Lung (tissue), 12 donors: Measurements from ENCODE around the gene TRMT2A. TPM values are rescaled to one million over a fixed set of nuclear protein-coding genes. Genes with fewer than 3 reads are reported as not detected.

Experiments used
- ATAC-seq: fragments of 200-7000 bp; cut with Tn5 transposase; one replicate; pipeline ENCODE4 v1.9.1; 2020; ENCODE audit warnings: moderate number of reproducible peaks; ENCODE audit not compliant: insufficient read depth, low FRiP score
- DNase-seq, 3 donors: peaks; one replicate each; pipeline ENCODE4 v3.0.0-alpha.2; 2013 to 2017
- H3K27ac ChIP-seq, 2 donors: one replicate each; pipeline ENCODE4 v1.5.1; 2013; ENCODE audit warnings: mild to moderate bottlenecking in 2 of 2, moderate library complexity in 2 of 2, control low read depth in 1 of 2, inconsistent platforms in 1 of 2, low read depth in 1 of 2, low read length in 1 of 2
- H3K27me3 ChIP-seq, 3 donors: one replicate each; pipeline ENCODE4 v1.5.1; 2013; ENCODE audit warnings: low read length in 2 of 3; ENCODE audit not compliant: control insufficient read depth in 3 of 3, insufficient read depth in 3 of 3
- H3K36me3 ChIP-seq, 4 donors: one replicate each; pipeline ENCODE4 v1.5.1; 2013; ENCODE audit warnings: low read length in 4 of 4, mild to moderate bottlenecking in 1 of 4, moderate library complexity in 1 of 4; ENCODE audit not compliant: control insufficient read depth in 4 of 4, insufficient read depth in 4 of 4
- H3K4me1 ChIP-seq, 5 donors: one replicate each; pipeline ENCODE4 v1.5.1; 2013; ENCODE audit warnings: low read length in 5 of 5, mild to moderate bottlenecking in 2 of 5, moderate library complexity in 1 of 5; ENCODE audit not compliant: control insufficient read depth in 5 of 5, insufficient read depth in 5 of 5
- H3K4me3 ChIP-seq: one replicate; pipeline ENCODE4 v1.5.1; 2013; ENCODE audit warnings: mild to moderate bottlenecking, control low read depth, moderate library complexity
- H3K9ac ChIP-seq, 2 donors: one replicate each; pipeline ENCODE4 v1.5.1; 2013; ENCODE audit warnings: low read length in 2 of 2, control low read depth in 1 of 2; ENCODE audit not compliant: insufficient read depth in 1 of 2
- H3K9me3 ChIP-seq, 4 donors: one replicate each; pipeline ENCODE4 v1.5.1; 2013; ENCODE audit warnings: low read length in 3 of 4, mild to moderate bottlenecking in 1 of 4, moderate library complexity in 1 of 4; ENCODE audit not compliant: control insufficient read depth in 4 of 4, insufficient read depth in 3 of 4
- CTCF ChIP-seq: IDR thresholded peaks from 2 replicates; pipeline ENCODE4 v1.5.1; 2012; ENCODE audit warnings: mild to moderate bottlenecking; ENCODE audit errors: control extremely low read depth, extremely low read depth
- WGBS, 2 donors: extraction: QIAGEN DNeasy Blood & Tissue Kit; methylation state at CpG; one replicate each; pipeline ENCODE4 v1.1.7; 2013; 5-methylcytosine and 5-hydroxymethylcytosine counted together
- polyA plus RNA-seq, 2 donors: library from polyadenylated mRNA; stranded (reverse); fragments of 200-250 nt; gene quantifications; one replicate each; pipeline ENCODE4 v1.2.1, GENCODE V29; 2013
- total RNA-seq, 2 donors: library from RNA; depleted of rRNA in 1 of 2; stranded (reverse); fragments of >200 nt in 1 of 2; gene quantifications; one replicate each; pipeline ENCODE4 v1.2.1, GENCODE V29; 2014 to 2021
- donor health status: control.
- donor health status: control.
- donor health status: Bipolar disorder and iron deficiency.
- donor health status: healthy.
- donor health status: DM: yes; HTN: yes; CAD: no.

The TRMT2A gene
- total and polyA plus RNA-seq, 4 donors: 37.5 to 71.1 (median 55.4) TPM

- Histone ChIP-seq H3K9ac (no peak overlapping the region), H3K9me3 (no peaks in the 10 kb centered on the region), H3K36me3 (peaks cover 15 to 40% (median 30%) of the 10 kb centered on the region in 4 donors), H3K4me1 (peaks cover 5 to 29% (median 17%) of the 10 kb centered on the region in 5 donors), H3K27ac (no peak overlapping the region), H3K4me3 (no peak overlapping the region), H3K27me3 (no peaks in the 10 kb centered on the region)
- 96 to 97% methylated on average over 20 of the region's 20 CpGs for WGBS, 2 donors
- no peak for DNase-seq
- no peak for TF ChIP-seq CTCF
- no peak for ATAC-seq
Observed at GRCh38 chr22:20085651-20086050, 31.4 kb downstream of the TRMT2A start.

- Histone ChIP-seq H3K9me3 (no peaks in the 10 kb centered on the region), H3K9ac (no peak overlapping the region), H3K27me3 (no peaks in the 10 kb centered on the region), H3K4me1 (peaks cover 5 to 29% (median 17%) of the 10 kb centered on the region in 5 donors), H3K4me3 (no peak overlapping the region), H3K36me3 (peaks cover 6 to 32% (median 22%) of the 10 kb centered on the region in 4 donors), H3K27ac (no peak overlapping the region)
- WGBS, 2 donors: 69 to 73% methylated on average over 23 of the region's 23 CpGs
- ATAC-seq (no peak), DNase-seq (peak in 1 of 3 donors; percentile 12)
- TF ChIP-seq CTCF: no peak
Observed at GRCh38 chr22:20084547-20085413, 32.2 kb downstream of the TRMT2A start.

GRCh38 chr22:20083891-20084546 lies 33.0 kb downstream of the TRMT2A start:
- no peak for DNase-seq
- no peak overlapping the region for H3K9ac ChIP-seq
- TF ChIP-seq CTCF: no peak
- H3K9me3 ChIP-seq: no peaks in the 10 kb centered on the region
- WGBS, 2 donors: 77 to 79% methylated on average over 10 of the region's 10 CpGs
- no peaks in the 10 kb centered on the region for H3K27me3 ChIP-seq
- H3K4me3 ChIP-seq: no peak overlapping the region
- H3K27ac ChIP-seq: no peak overlapping the region
- peaks cover 3 to 25% (median 18%) of the 10 kb centered on the region in 4 donors for H3K36me3 ChIP-seq
- peaks cover 5 to 29% (median 17%) of the 10 kb centered on the region in 5 donors for H3K4me1 ChIP-seq
- no peak for ATAC-seq
